OCI-LY7 (cell line): Measurements from ENCODE around the gene SLC10A7. TPM values are rescaled to one million over a fixed set of nuclear protein-coding genes. Genes with fewer than 3 reads are reported as not detected.
A peak's percentile ranks its signal among the peaks of the same experiment; 100 is the strongest.

Source experiments
- BruUV-seq: library from RNA; stranded (reverse); fragments of 400-500 nt; replicated peaks from 2 replicates; lab custom pipeline; 2021; lab: Mats Ljungman, UMichigan
- CTCF ChIA-PET: fragments of 300-600 bp; sonication (Branson Sonifier 250); formaldehyde crosslinking; loops from one replicate; lab custom pipeline; 2022; ENCODE audit warnings: antibody characterized with exemption; ENCODE audit not compliant: unreplicated experiment; lab: Charles Lee
- POLR2A ChIA-PET: fragments of 300-600 bp; sonication (Branson Sonifier 250); formaldehyde crosslinking; loops from one replicate; lab custom pipeline; 2022; ENCODE audit warnings: antibody characterized with exemption; lab: Charles Lee
- DNase-seq: peaks from one replicate; pipeline ENCODE4 v3.0.0-alpha.2; 2015; ENCODE audit warnings: low spot score
- H2AFZ ChIP-seq: fragments of 200-600 bp; sonication (generic), shearing (Covaris generic); 2 replicates; pipeline ENCODE4 v1.6.1; 2014; ENCODE audit warnings: mild to moderate bottlenecking, antibody characterized with exemption, low read length, moderate library complexity
- H3K27ac ChIP-seq: fragments of 200-600 bp; sonication (generic); 2 replicates; pipeline ENCODE4 v1.5.1; 2014; ENCODE audit warnings: mixed run types, low read depth, mild to moderate bottlenecking, moderate library complexity, low read length, inconsistent platforms; ENCODE audit not compliant: poor library complexity, severe bottlenecking
- H3K36me3 ChIP-seq: fragments of 200-600 bp; sonication (generic); 2 replicates; pipeline ENCODE4 v1.6.1; 2014; ENCODE audit warnings: mild to moderate bottlenecking, antibody characterized with exemption, low read length, moderate library complexity, mixed read lengths; ENCODE audit not compliant: insufficient read depth
- H3K4me1 ChIP-seq: fragments of 200-600 bp; sonication (generic); 2 replicates; pipeline ENCODE4 v1.5.1; 2014; ENCODE audit warnings: mild to moderate bottlenecking, low read length; ENCODE audit not compliant: insufficient read depth, poor library complexity, severe bottlenecking
- H3K4me2 ChIP-seq: fragments of 200-600 bp; sonication (generic); 2 replicates; pipeline ENCODE4 v1.6.1; 2014; ENCODE audit warnings: mild to moderate bottlenecking, low read length
- H3K4me3 ChIP-seq: fragments of 200-600 bp; sonication (generic); 2 replicates; pipeline ENCODE4 v1.5.1; 2014; ENCODE audit warnings: mild to moderate bottlenecking, low read depth, low read length; ENCODE audit not compliant: poor library complexity, severe bottlenecking
- H3K79me2 ChIP-seq: fragments of 200-600 bp; sonication (generic); 2 replicates; pipeline ENCODE4 v1.6.1; 2016; ENCODE audit warnings: low read depth, mild to moderate bottlenecking, low read length, moderate library complexity, mixed read lengths; ENCODE audit not compliant: insufficient read depth
- H3K9me2 ChIP-seq: fragments of 200-600 bp; sonication (generic); 2 replicates; pipeline ENCODE4 v1.6.1; 2016; ENCODE audit warnings: mild to moderate bottlenecking, low read length, mixed read lengths; ENCODE audit not compliant: insufficient read depth
- H3K9me3 ChIP-seq: fragments of 200-600 bp; sonication (generic); 2 replicates; pipeline ENCODE4 v1.6.1; 2014; ENCODE audit warnings: mild to moderate bottlenecking, mixed run types, low read length, mixed read lengths
- H4K20me1 ChIP-seq: fragments of 200-600 bp; sonication (generic); 2 replicates; pipeline ENCODE4 v1.6.1; 2014; ENCODE audit warnings: mild to moderate bottlenecking, antibody characterized with exemption, low read length, moderate library complexity, mixed read lengths; ENCODE audit not compliant: insufficient read depth
- EZH2phosphoT487 ChIP-seq: fragments of 200-600 bp; sonication (generic); IDR thresholded peaks from 2 replicates; pipeline ENCODE4 v1.6.1; 2018; ENCODE audit warnings: low read depth, borderline replicate concordance, mild to moderate bottlenecking, mixed run types, antibody characterized with exemption, low read length, moderate library complexity, mixed read lengths
- intact Hi-C: fragments of 100-400 bp; cut with micrococcal nuclease; formaldehyde crosslinking; loops from one replicate; pipeline ENCODE4 v1.10.0; 2022; ENCODE audit not compliant: unreplicated experiment
- total RNA-seq, 2 experiments: library from RNA; depleted of rRNA in 1 of 2; stranded (reverse); fragments of >200 nt in 1 of 2; shearing (Covaris generic) in 1 of 2; gene quantifications; 2 replicates each; pipeline ENCODE4 v1.2.3, GENCODE V29; 2014 to 2022
- TF ChIP-seq, protein P1 (sequence below): fragments of 200-600 bp; sonication (generic); conservative IDR thresholded peaks from 2 replicates; pipeline ENCODE4 v1.5.1; 2014; ENCODE audit warnings: mild to moderate bottlenecking, antibody characterized with exemption, low read length, moderate library complexity, mixed read lengths

SLC10A7 gene
- total RNA-seq, 2 experiments from 2014 or later = 16.8 to 18.9 TPM

DNA sequence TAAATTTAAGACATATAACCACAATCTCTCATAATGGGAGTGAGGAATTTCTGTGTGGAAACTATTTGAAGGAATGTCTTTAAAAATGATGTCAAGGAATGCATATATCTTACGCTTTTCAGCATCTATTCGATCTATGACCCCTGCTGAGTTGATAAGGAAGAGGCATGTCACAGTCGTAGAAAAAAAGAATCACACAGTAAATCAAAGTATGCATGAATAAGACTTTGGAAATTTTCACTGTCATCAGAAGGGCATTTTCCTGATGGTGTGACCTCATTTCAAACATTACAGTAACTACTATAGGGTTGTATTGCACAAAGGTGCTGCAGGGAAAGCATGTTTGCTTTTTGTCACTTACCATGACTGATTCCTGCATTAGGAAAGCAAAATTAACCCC lies 265.9 kb downstream of the SLC10A7 start:
- no TSS peak for BruUV-seq
- no peak for DNase-seq
- Histone ChIP-seq H3K4me2 (no peak overlapping the region), H4K20me1 (no peaks in the 10 kb centered on the region), H3K4me1 (no peaks in the 10 kb centered on the region), H3K36me3 (no peaks in the 10 kb centered on the region), H3K9me3 (no peaks in the 10 kb centered on the region), H3K9me2 (no peaks in the 10 kb centered on the region), H3K79me2 (no peaks in the 10 kb centered on the region), H3K27ac (no peak overlapping the region), H2AFZ (no peak overlapping the region), H3K4me3 (no peak overlapping the region)
- CTCF ChIA-PET = no interaction called here
- intact Hi-C loops = no loop called here
- TF ChIP-seq, protein P1, sequence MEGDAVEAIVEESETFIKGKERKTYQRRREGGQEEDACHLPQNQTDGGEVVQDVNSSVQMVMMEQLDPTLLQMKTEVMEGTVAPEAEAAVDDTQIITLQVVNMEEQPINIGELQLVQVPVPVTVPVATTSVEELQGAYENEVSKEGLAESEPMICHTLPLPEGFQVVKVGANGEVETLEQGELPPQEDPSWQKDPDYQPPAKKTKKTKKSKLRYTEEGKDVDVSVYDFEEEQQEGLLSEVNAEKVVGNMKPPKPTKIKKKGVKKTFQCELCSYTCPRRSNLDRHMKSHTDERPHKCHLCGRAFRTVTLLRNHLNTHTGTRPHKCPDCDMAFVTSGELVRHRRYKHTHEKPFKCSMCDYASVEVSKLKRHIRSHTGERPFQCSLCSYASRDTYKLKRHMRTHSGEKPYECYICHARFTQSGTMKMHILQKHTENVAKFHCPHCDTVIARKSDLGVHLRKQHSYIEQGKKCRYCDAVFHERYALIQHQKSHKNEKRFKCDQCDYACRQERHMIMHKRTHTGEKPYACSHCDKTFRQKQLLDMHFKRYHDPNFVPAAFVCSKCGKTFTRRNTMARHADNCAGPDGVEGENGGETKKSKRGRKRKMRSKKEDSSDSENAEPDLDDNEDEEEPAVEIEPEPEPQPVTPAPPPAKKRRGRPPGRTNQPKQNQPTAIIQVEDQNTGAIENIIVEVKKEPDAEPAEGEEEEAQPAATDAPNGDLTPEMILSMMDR = no peak
- TF ChIP-seq EZH2phosphoT487 = no peak
- POLR2A ChIA-PET = no interaction called here

DNA sequence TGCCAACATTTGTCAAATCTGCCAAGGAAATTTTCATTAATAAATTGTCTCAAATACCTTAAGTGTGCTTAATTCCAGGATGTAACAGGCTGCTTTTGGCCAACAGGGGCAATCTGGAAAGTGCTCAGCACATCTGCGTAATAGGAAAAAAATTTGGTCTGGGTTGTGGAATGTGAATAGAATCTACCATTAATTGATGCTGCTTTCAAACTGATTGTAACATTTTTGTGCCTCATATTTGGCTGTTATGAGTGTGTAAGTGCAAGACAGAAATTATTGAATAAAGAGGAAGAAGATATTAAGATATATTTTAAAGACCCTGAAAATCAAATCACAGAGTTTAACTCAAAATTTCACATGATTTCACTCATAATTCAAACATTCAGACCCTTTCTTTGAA lies 266.3 kb downstream of the SLC10A7 start:
- ChIA-PET POLR2A (no interaction called here), CTCF (no interaction called here)
- TF ChIP-seq, protein P1 = no peak
- no peak for TF ChIP-seq EZH2phosphoT487
- intact Hi-C loops = no loop called here
- H3K9me3 ChIP-seq = no peaks in the 10 kb centered on the region
- DNase-seq = no peak
- no peak overlapping the region for H2AFZ ChIP-seq
- no peaks in the 10 kb centered on the region for H4K20me1 ChIP-seq
- H3K36me3 ChIP-seq = no peaks in the 10 kb centered on the region
- no peaks in the 10 kb centered on the region for H3K4me1 ChIP-seq
- H3K4me2 ChIP-seq = no peak overlapping the region
- H3K79me2 ChIP-seq = no peaks in the 10 kb centered on the region
- no peak overlapping the region for H3K4me3 ChIP-seq
- BruUV-seq = TSS peak; percentile 52
- no peak overlapping the region for H3K27ac ChIP-seq
- no peaks in the 10 kb centered on the region for H3K9me2 ChIP-seq

DNA sequence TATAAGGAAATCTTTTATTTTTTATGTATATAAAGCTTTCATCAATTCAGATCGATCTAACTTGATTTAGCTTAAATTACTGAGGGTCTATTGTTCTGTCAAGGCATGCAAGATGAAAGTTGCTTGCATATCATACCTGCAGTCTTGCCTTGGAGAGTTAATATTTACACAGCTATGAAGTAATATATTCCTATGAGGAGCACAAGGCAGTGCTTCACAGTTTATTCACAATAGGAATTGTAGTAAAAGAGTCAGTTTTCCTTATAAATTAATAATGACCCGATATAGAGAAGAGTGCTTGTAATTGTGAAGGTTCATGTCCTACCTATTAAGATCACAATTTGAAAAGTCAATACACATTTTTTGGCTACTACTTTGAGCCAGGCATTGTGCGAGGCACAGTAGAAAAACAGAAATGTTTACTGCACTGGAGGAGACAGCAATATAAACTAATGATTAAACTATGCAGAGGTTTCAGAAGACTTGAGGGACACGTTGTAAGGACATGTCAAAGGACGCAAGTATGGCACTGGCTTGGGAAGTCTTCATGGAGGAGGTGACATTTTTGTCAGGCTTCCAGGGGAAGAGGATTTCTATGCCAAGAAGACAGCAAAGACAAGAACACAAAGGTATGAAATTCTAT lies 268.6 kb downstream of the SLC10A7 start:
- ChIA-PET POLR2A (interaction anchor here (0.5 kb wide), 2 partner anchors 73 to 296 kb away, joined by 4 to 5 read pairs; no protein-coding TSS in a partner anchor), CTCF (no interaction called here)
- Histone ChIP-seq H3K27ac (no peak overlapping the region), H3K9me2 (no peaks in the 10 kb centered on the region), H4K20me1 (no peaks in the 10 kb centered on the region), H2AFZ (no peak overlapping the region), H3K4me1 (no peaks in the 10 kb centered on the region), H3K9me3 (no peaks in the 10 kb centered on the region), H3K4me3 (no peak overlapping the region), H3K79me2 (no peaks in the 10 kb centered on the region), H3K4me2 (no peak overlapping the region), H3K36me3 (no peaks in the 10 kb centered on the region)
- no peak for DNase-seq
- intact Hi-C loops = no loop called here
- TF ChIP-seq, protein P1 = no peak
- TF ChIP-seq EZH2phosphoT487 = no peak
- BruUV-seq = no TSS peak
